HG03442 (cell line): ENCODE results near the gene EXOC2.

Source experiments
- ATAC-seq: cut with Tn5 transposase; IDR thresholded peaks from one replicate; pipeline ENCODE4 v1.9.1; 2021; ENCODE audit warnings: mild to moderate bottlenecking, moderate library complexity; ENCODE audit not compliant: unreplicated experiment

EXOC2 gene

DNA sequence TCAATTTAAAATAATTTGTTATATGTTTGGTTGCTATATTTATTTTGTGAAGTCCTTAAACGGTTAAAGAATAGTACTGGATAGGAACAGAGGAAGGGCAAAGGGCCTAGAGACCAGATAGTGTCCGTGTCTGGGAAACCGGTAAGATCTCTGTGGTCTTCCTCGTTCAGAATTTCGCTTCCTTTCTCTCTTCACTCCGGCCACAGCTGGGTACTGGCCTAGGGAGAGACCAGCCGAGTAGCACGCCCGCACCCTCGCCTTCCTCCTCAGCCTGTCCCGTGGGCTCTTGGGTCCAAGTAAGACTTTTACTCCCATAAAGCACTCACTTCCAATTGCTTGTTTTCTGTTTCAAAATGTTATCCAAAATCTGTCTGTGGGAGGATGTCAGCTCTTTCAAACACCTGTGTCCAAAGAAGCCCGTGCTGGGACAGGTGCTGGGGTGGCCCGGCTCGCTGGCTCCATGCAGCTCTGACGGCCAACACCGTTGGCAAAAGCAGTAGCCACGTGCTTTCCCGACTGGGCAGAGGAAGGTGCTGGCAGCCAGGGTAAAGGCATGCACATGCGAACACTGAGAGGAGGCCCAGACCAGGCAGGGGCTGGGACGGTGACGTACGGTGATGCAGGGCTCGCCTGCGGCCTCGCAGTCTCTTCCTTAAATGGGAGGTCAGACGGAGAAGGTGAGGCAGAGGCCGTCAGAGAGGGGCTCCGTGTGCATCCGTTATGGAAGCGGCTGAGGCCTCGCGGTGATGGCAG is 189.2 kb downstream of the EXOC2 start:
- no peak for ATAC-seq

DNA sequence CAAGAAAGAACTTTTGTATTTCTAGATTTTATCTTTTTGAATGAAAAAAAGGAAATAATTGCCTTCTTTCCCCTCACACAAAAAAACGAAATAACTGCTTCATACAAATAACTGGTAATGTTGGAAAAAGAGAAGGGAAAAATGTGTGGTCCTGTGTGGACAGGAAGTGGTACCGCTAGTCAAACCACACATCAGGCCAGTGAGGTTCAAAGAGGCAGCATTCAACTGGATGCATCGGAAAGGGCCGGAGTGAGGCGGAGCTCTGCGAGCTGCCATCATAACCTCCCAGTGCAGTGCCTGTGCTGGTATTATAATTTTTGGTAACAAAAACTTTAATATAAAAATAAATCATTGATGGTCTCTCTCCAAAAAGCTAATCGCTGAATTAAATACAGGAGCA is 190.2 kb downstream of the EXOC2 start:
- no peak for ATAC-seq

DNA sequence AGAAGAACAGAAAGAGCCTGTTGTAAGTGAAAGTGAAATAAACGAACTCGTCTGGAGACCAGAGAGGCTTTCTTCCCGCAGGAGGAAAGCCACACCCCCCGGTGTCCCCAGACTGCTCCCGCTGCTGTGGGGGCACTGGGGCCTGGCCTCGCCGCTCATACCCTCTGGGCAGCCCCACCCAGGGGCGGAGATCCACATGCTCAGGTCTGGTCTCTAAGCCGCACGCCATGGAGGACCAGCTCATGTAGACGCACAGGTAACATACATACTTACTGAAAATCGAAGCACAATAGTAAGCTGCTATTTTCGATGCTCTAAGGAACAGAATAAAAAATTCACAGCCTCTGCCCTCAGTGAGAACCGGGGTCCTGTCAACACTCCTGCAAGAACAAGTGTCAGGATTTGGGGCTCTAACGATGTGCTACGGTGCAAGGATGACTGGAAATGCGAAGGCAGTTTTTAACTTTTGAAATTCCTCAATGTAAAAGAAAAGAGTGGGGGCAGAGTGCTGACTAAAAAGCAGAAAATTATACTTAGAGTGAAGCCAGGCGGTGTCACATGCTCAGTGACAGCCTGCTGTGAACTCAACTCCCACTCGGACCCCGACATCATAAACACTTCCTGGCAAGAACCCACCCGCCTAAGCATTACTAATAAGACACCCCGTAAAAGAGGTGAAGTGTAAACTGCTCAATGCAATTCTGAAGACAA is 190.9 kb downstream of the EXOC2 start:
- no peak for ATAC-seq

DNA sequence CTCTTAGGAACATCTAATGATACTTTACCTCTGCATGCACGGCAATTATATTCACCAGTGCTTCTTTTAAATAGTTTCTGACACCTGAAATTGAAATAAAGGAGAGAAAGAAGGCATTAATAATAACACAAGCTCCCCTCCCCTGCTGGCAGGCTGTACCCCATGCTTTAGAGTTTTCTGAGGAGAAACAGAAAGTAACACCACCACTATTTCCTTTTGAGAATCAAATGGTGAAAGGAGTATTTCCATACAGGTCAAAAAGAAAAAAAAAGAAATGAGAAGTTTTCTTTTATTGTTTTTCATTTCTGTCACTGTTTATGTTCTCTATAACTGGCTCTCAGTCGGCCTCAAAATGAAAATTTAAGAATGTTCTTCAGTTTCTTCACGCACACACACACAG is 193.3 kb downstream of the EXOC2 start:
- ATAC-seq: no peak

DNA sequence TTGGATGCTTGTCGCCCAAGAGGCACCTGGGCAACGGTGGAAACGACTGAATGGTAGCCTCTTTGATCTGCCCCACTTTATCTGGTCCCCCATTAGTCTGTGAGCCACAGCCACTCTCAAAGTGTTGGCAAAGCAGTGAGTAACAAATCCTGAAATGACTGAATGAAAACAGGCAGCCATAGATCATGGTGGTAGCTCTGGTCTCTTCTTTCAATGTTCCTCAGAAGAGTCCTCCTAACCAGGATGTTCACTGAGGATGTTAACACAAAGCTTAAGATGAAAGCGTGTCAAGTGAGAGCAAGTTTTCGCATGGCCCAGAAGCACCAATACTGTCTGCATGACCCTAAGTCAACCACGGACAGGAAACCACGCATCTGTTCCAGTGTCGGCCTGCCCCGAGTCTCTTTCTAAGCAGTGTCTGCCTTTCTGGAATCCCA is 194.1 kb downstream of the EXOC2 start:
- ATAC-seq: peak; percentile 56

DNA sequence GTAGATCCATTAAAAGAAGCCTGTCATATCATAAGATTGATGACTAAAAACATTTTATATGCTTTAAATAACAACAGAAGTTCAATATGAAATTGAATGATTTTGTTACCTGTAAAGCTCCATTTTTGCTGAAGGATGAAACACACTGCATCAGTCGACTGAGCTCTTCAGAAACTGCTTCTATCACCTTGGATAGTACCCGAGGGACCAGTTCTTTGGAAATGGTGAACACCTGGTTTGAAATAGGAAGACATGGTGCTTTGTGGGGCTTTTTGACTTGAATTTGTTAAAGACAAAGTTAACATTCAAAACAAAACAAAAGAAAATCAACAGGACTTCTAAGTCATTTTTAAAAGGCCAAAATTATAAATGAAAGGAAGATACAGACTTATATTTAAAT is 195.7 kb downstream of the EXOC2 start:
- no peak for ATAC-seq

DNA sequence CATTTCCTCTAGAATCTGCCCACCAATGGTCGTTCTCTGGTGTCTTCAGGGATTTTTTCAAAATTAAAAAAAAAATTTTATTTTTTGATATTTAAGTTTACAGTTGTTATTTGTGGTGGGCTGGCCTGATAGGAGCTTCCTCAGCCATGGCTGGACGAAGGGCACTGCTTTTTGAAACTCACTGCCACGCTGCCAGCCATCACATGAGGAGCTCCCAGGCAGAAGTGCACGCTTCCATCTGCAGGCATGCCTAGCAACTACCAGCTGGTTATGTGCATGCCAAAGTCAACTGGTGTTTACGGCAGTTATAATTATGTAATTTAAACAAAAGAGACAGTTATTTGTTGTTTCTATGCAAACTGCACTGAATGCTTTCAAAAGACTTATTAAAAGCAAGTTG is 196.3 kb downstream of the EXOC2 start:
- ATAC-seq: no peak

DNA sequence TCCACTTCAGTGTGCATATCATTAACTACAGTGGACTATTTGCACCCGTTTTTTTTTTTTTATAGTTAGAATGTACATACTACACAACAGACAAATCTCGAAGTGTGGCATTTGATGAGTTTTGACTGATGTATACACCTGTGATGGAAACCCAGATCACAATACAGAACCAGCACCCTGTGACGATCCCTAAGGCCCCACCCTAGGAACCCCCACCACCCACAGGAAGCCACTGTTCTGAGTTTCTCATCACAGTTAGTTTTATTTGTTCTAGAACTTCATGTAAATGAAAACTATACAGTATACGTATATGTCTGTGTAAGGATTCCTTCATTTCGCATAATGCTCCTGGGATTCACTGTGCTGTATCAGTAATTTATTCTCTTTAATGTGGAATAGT is 198.5 kb downstream of the EXOC2 start:
- ATAC-seq: no peak

DNA sequence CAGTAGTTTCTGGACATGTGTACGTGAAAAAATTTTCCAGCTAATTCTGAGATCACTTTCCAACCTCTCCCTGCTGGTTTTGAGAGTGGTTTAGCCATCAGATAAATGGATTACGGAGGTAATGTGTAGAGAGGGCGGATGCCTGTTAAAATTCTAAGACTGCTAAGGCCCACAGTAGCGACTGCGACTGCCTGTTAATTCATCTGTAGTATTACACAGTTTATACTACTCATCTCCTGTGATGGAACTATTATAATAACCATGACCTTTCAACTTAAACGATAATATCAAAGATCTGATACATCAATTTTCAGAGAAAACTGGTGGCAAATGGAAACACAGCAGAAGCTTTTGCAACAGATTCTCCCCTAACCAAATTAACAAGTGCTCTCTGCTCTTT is 199.1 kb downstream of the EXOC2 start:
- ATAC-seq: no peak

DNA sequence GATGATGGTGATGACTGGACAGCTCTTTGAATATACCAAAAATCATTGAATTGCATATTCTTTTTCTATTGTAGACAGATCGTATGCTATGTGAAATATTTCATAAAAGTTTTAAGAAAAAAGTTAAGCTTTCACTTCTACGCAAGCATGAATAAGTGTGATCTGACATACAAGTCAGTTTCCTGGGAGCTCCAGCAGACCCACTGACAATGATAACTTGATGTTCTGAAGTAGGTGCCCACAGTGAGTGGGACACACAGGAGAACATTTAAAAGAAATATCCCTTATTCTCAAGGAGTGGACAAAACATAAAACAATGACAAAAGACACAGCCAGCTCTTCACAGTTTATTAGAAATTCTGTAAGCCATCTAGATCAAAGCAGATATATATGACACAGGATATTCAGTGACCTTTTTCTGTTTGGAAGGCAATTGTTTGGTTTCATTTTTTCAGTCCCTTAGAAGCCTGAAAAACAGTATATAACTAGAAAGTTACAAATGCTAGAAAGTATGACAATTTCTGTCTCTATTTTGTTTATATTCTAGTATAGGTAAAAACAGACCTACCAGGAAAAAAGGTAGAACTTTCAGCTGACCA is 200.0 kb downstream of the EXOC2 start:
- no peak for ATAC-seq

DNA sequence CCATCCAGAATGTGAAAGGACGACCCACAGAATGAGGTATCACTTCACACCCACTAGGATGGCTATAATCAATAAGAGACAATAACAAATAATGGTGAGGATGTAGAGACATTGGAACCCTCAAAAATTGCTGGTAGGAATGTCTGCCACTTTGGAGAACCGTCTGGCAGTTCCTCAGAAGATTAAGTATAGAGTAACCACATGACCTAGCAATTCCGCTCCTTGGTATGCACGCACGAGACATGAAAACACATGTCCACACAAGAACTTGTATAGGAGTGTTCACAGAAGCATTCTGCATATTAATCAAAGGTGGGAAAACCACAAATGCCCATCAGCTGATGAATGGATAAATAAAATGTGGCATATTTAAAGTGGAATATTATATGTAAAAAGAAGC is 200.8 kb downstream of the EXOC2 start:
- no peak for ATAC-seq

DNA sequence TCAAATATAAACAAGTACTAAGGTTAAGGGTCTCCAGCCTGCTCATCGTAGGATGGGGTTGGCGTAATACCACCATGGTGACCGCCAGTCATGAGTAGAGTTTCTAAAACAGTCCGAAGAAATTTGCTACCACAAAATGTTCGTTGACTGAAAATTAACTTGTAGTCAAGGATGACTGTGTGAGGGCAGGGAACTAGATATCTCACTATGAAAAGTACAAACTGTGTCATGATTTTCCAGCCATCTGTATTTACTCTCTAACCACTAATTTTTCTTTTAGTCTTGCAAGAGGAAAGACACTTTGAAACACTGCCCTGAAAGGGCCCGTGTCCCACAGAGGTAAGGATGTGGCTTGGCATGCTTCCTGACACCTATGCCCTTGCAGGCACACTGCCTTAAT is 201.7 kb downstream of the EXOC2 start:
- no peak for ATAC-seq

DNA sequence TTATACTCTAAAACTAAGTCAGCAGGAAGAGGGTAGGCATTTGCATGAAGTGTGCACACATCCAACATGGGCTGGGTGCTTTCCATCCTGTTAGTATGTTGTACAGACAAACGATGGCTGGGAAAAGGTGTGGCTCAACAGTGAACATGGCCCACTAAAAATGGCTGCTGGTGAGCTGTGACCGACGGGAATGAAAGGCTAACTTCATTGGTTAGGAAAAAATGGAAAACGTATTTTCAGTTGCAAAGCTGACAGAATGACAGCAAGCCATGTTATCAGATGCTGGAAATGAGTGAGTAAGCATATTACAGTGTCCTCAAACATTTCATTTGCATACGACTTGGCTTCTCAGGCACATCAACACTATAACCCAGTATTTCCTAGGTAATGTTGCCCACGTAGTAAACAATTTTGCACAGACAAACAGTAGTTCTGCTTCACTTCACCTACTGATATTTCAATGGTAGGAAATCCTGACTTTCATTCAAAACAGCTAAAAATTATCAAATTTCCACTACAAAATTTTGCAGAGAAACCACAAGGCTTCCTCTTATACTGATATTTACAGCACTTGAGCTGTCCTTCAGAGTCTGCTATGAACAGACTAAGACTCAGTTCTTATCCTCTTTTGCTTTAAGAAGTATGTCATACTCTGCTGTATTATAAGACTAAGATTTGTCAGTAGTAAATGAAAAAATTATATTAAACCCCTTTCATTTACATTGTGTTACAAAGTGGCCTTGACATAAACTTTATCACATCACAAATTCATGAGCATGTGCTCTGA is 202.5 kb downstream of the EXOC2 start:
- ATAC-seq: peak; percentile 52

DNA sequence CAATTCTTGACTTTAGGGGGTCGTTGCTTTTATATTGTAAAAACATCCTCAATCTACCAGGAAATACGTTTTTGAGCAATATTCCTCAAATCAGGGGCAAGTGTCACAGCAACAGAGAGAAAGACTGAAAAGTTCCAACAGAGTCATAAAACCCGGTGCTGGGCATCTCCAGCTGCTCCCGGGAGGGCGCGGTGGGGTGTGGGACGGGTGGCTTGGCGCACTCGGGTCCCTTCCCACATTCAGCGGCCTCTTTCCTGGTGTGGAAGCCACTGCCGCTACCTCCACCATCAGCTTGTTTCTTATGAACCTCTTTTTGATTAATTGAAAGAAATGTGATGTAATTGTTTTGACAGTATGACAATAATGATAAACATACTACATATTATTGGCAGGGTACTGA is 203.2 kb downstream of the EXOC2 start:
- no peak for ATAC-seq

DNA sequence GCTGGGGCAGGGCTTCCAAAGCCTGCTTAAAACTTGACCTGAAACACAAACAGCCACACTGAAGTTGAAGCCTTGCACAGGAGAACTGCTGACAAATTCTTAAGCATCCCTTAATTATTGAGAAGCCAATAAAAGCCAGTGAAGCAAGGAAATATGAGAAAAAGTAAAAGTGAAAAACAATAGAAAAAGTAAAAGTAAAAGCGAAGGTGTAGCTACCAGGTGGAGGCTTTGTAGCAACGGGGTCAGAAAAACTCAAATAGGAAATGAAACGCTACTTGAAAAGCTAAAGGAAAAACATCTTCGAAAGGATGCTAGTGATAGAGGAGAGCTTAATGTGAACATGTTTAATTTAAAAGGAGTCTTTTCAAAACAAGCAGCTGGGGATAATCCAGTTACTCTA is 203.9 kb downstream of the EXOC2 start:
- ATAC-seq: no peak

DNA sequence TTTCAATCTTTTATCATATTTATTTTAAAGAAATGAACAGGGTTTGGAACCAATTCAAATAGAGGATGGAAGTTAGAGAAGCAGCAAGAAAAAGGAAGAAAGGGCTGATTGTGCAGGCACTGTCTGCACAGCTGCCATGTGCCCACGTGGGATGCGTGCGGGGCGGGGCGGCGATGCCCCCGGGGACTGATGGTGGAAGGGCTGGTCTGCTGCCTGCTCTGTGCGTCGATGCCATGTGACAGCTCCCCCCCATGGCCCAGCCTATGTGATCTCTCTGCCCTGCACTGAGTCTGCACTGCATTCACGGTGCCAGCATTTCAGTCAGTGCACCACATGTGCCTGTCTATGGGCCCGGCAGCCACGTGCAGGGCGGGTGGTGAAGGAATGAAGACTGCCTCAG is 205.0 kb downstream of the EXOC2 start:
- no peak for ATAC-seq

DNA sequence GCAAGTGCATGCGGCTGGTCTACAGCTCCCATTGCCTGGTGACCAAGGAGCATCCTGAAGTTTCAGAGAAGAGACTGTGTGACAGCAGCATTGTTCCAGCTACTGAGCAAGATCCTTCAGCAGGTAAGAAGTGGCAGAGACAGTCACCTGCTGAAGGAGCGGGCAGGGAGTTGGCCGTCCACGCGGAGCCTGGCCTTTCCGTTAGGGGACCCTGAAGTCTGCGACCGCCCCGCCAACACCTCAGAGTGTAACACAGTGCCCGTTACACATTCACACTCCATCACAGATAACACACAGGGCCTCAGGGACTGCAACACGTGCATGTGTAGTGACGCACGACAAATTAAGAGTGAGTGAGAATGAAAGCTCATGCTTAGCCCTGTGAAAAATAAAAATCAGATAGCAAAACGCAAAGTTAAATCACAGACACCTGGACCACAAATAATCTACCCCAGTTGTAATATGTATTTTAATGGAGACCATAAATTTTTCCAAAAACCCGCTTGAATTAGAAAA is 207.2 kb downstream of the EXOC2 start:
- no peak for ATAC-seq

DNA sequence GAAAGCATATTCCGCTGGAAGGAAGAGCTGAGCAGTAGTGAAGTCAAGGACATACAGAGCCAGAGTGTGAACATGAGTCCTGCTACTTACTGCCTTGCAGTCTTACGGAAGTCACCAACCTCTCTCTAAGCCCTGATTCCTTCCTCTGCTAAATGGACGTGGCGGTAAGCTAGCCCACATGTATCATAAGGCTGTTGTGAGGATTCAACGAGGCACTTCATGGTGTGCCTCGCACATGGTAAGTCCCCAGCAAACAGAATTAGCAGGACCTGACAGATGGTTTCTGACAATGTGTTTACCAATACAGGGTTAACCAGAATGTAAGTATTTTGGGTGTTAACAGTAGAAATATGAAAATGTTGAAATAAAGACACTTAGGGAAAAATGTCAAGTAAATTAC is 208.2 kb downstream of the EXOC2 start:
- no peak for ATAC-seq

DNA sequence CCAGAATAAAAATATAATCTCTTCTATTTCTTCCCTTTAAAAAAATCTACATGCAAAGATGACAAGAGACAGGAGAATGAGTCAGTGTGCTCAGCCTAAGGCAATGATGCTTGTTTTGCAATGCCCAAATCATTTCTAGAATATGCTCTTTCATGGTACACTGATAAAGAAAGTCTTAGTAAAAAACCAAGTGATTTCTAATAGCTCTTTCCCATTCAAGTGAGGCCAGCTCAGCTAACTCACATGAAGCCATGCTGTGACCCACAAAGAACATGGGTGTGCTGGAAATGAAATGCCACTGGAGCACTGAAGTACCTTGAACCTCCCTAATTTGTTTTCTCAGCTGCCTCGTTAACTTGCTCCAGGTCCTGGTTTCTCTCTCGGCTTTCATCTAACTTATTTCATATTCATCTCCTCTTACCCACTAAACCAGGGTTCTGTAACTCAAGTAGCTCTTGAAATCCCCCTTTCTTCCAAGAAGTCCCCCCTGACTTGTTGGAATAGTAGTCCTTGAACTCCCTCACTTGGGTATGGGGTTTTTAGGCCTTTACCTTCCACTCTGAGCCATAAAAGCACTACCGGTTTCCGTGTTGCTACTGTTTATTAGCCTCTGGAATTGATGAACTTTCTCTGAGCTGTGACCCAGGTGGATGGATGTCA is 208.7 kb downstream of the EXOC2 start:
- no peak for ATAC-seq

DNA sequence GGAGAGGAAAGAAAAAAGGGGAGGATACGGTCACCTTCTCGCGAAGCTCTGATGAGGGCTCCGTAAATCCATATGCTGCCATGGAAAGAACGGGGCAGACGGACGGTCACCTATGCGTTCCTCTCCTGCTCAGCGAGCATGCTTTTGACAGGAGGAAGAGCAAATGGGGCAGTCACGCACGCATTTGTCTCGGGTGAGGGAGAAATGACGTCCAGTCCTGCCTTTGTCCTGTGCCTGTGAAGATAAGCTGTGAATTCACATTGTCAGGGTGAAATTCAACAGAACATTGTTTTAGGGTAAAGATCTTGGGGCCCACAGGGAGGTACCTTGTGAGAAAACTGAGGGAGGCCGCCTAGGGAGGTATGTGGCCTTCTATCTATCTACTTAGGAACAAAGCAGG is 217.6 kb downstream of the EXOC2 start:
- no peak for ATAC-seq
